PC-3 (cell line): Measurements from ENCODE around the gene ARAP3.

ENCODE experiments used
- CTCF ChIP-seq: fragments of 300-600 bp; sonication (generic); conservative IDR thresholded peaks from 2 replicates; pipeline ENCODE4 v1.5.1; 2017; ENCODE audit warnings: antibody characterized with exemption, low read depth, mild to moderate bottlenecking, low read length
- EZH2 ChIP-seq: fragments of 300-600 bp; sonication (generic); IDR thresholded peaks from one replicate; pipeline ENCODE4 v1.6.1; 2017; ENCODE audit warnings: antibody characterized with exemption, mild to moderate bottlenecking, low read length; ENCODE audit not compliant: unreplicated experiment

GRCh38 chr5:141657404-141657803 lies 24.6 kb downstream of the ARAP3 start:
- TF ChIP-seq CTCF: no peak
- no peak for TF ChIP-seq EZH2
